Measurements from ENCODE around the gene CUX1. TPM values are rescaled to one million over a fixed set of nuclear protein-coding genes. Genes with fewer than 3 reads are reported as not detected.
A peak's percentile ranks its signal among the peaks of the same experiment; 100 is the strongest.

Gene CUX1
- total and polyA plus RNA-seq, 2 of the 13 experiments (the other 11 are each of a cell fraction or from before 2014, with no cell fraction given) = 13.7 to 14.9 TPM

DNA sequence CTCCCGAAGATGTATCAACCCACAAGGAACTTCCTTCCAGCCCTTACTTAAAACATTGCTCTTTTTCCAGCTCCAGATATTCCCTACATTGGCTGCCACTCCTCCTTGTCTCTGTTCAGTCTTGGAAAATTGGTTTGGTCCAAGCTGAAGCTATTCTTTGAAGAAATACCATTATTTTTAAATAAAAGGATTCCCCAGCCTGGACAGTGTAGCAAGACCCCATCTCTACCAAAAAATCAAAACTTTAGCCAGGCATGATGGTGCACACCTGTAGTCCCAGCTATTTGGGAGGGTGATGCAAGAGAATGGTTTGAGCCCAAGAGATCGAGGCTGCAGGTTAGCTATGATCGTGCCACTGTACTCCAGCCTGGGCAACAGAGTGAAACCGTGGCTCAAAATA, 159.8 kb downstream of the CUX1 start:
- H3K27ac ChIP-seq (ENCODE audit: extremely low read length, insufficient read depth, low read length) = no peak overlapping the region
- TF ChIP-seq, protein P1, sequence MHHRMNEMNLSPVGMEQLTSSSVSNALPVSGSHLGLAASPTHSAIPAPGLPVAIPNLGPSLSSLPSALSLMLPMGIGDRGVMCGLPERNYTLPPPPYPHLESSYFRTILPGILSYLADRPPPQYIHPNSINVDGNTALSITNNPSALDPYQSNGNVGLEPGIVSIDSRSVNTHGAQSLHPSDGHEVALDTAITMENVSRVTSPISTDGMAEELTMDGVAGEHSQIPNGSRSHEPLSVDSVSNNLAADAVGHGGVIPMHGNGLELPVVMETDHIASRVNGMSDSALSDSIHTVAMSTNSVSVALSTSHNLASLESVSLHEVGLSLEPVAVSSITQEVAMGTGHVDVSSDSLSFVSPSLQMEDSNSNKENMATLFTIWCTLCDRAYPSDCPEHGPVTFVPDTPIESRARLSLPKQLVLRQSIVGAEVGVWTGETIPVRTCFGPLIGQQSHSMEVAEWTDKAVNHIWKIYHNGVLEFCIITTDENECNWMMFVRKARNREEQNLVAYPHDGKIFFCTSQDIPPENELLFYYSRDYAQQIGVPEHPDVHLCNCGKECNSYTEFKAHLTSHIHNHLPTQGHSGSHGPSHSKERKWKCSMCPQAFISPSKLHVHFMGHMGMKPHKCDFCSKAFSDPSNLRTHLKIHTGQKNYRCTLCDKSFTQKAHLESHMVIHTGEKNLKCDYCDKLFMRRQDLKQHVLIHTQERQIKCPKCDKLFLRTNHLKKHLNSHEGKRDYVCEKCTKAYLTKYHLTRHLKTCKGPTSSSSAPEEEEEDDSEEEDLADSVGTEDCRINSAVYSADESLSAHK (CRISPR knock-in tag; IDR thresholded peaks at IDR 0.05; ENCODE audit: borderline replicate concordance) = no peak
- TF ChIP-seq ZNF121 (CRISPR knock-in tag; IDR thresholded peaks at IDR 0.05) = peak; percentile 78
- no peak overlapping the region for H3K4me3 ChIP-seq (replicated peaks in 1 of 3; ENCODE audit: insufficient read depth in 1 of 3, low read depth in 2 of 3, low read length in 3 of 3)
- no TSS peak for BruUV-seq (replicated peaks)
- CTCF ChIA-PET (ENCODE audit: low intra/inter-chr PET ratio, low total read pairs) = no interaction called here
- ATAC-seq (no peak), FAIRE-seq (no peak), DNase-seq (ENCODE audit: low spot score) (no peak)
- WGBS (ENCODE audit: low lambda C conversion rate) = 97% methylated on average over 4 of the region's 4 CpGs
- H3K27me3 ChIP-seq (ENCODE audit: control insufficient read depth in 1 of 2, insufficient read depth in 2 of 2, low read length in 2 of 2) = no peaks in the 10 kb centered on the region
- peaks cover 3 to 4% of the 10 kb centered on the region in 2 experiments; a peak in 3 of 5 replicates for H3K36me3 ChIP-seq (replicated peaks in 1 of 2; ENCODE audit: control insufficient read depth in 1 of 2, insufficient read depth in 2 of 2, low read length in 2 of 2)
- H4K20me1 ChIP-seq (ENCODE audit: insufficient read depth, low read length) = 0 out of 2 replicates have a peak, but pooled peaks cover 2% of the 10 kb centered on the region
- H3K9me3 ChIP-seq (ENCODE audit: low read length) = no peaks in the 10 kb centered on the region
- no peak overlapping the region for H3K4me2 ChIP-seq (ENCODE audit: low read depth, low read length)
- peaks cover 20% of the 10 kb centered on the region for H3K4me1 ChIP-seq (ENCODE audit: insufficient read depth, low read length)
- intact Hi-C loops (cut with micrococcal nuclease; ENCODE audit: unreplicated experiment) = no loop called here
- POLR2A ChIA-PET = no interaction called here
- H2AFZ ChIP-seq (ENCODE audit: low read length) = no peak overlapping the region
- in situ Hi-C loops (cut with HindIII; ENCODE audit: extremely low pct_ligation_motif_present, low pct_unique_long_range_greater_than_20kb) = no loop called here
- H3K9ac ChIP-seq (ENCODE audit: insufficient read depth, low read depth, low read length) = no peak overlapping the region
- peaks cover 3% of the 10 kb centered on the region for H3K79me2 ChIP-seq (ENCODE audit: insufficient read depth, low read length)

DNA sequence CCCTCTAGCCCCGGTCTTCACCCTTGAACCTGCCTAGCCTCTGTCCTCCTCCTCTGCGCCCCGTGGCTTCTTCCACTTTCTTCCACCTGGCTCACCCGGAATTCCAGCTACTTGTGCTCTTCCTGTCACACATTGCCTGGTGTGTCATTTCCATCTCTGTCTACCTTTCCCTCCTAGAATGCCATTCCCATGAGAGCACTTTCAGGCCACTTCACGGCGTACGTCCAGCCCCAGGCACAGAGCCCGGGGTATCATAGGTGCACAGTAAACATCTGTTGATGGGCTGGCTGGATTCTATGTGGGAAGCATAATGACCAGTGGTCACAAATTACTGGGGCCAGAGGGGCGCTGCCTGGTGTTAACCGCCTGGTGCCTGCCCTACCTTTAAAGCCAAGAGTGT, 161.3 kb downstream of the CUX1 start:
- H3K9ac ChIP-seq (ENCODE audit: insufficient read depth, low read depth, low read length) = no peak overlapping the region
- FAIRE-seq (no peak), DNase-seq (ENCODE audit: low spot score) (no peak), ATAC-seq (no peak)
- H3K27me3 ChIP-seq (ENCODE audit: control insufficient read depth in 1 of 2, insufficient read depth in 2 of 2, low read length in 2 of 2) = no peaks in the 10 kb centered on the region
- 95% methylated on average over 10 of the region's 10 CpGs for WGBS (ENCODE audit: low lambda C conversion rate)
- H3K4me3 ChIP-seq (replicated peaks in 1 of 3; ENCODE audit: insufficient read depth in 1 of 3, low read depth in 2 of 3, low read length in 3 of 3) = no peak overlapping the region
- no peaks in the 10 kb centered on the region for H3K9me3 ChIP-seq (ENCODE audit: low read length)
- H3K27ac ChIP-seq (ENCODE audit: extremely low read length, insufficient read depth, low read length) = no peak overlapping the region
- H3K4me2 ChIP-seq (ENCODE audit: low read depth, low read length) = no peak overlapping the region
- H2AFZ ChIP-seq (ENCODE audit: low read length) = no peak overlapping the region
- no peaks in the 10 kb centered on the region for H4K20me1 ChIP-seq (ENCODE audit: insufficient read depth, low read length)
- TF ChIP-seq GTF3A (CRISPR knock-in tag; conservative IDR thresholded peaks at IDR 0.05) (no peak), ERF (CRISPR knock-in tag; IDR thresholded peaks at IDR 0.05) (no peak), HNRNPUL1 (IDR thresholded peaks at IDR 0.05; ENCODE audit: low read depth, low read length) (no peak), ZBTB42 (CRISPR knock-in tag; IDR thresholded peaks at IDR 0.05) (no peak)
- BruUV-seq (replicated peaks) = no TSS peak
- H3K4me1 ChIP-seq (ENCODE audit: insufficient read depth, low read length) = peaks cover 20% of the 10 kb centered on the region
- in situ Hi-C loops (cut with HindIII; ENCODE audit: extremely low pct_ligation_motif_present, low pct_unique_long_range_greater_than_20kb) (no loop called here), intact Hi-C loops (cut with micrococcal nuclease; ENCODE audit: unreplicated experiment) (no loop called here)
- H3K36me3 ChIP-seq (replicated peaks in 1 of 2; ENCODE audit: control insufficient read depth in 1 of 2, insufficient read depth in 2 of 2, low read length in 2 of 2) = peaks cover 2 to 3% of the 10 kb centered on the region in 2 experiments; a peak in 3 of 5 replicates
- POLR2A ChIA-PET = no interaction called here
- CTCF ChIA-PET (ENCODE audit: low intra/inter-chr PET ratio, low total read pairs) = no interaction called here
- H3K79me2 ChIP-seq (ENCODE audit: insufficient read depth, low read length) = peaks cover 3% of the 10 kb centered on the region
